ENCODE measurements around the gene LMAN2.

The LMAN2 gene

GRCh38 chr5:177374211-177374610 is 22.7 kb upstream of the LMAN2 start:
- DNase-seq (ENCODE audit: low spot score in 2 of 2): no peak

GRCh38 chr5:177373806-177374205 is 22.3 kb upstream of the LMAN2 start:
- H3K4me1 Mint-ChIP-seq: peaks cover 45% of the 10 kb centered on the region
- peaks cover 23% of the 10 kb centered on the region for H3K36me3 Mint-ChIP-seq (ENCODE audit: insufficient read depth)
- no peak overlapping the region for H3K4me3 Mint-ChIP-seq
- H3K27me3 Mint-ChIP-seq: no peaks in the 10 kb centered on the region
- ATAC-seq (replicated peaks; ENCODE audit: extremely low read depth, poor library complexity, severe bottlenecking) (no peak), DNase-seq (ENCODE audit: low spot score in 2 of 2) (no peak)
- H3K27ac Mint-ChIP-seq (ENCODE audit: low read depth): peak overlapping the region; percentile 87
- no peaks in the 10 kb centered on the region for H3K9me3 Mint-ChIP-seq

More at GRCh38 chr5:177374211-177374610, 22.7 kb upstream of the LMAN2 start:
- Mint-ChIP-seq H3K4me1 (peaks cover 44% of the 10 kb centered on the region), H3K9me3 (no peaks in the 10 kb centered on the region), H3K27ac (ENCODE audit: low read depth) (peak overlapping the region; percentile 87), H3K27me3 (no peaks in the 10 kb centered on the region), H3K36me3 (ENCODE audit: insufficient read depth) (peaks cover 18% of the 10 kb centered on the region), H3K4me3 (no peak overlapping the region)
- no peak for ATAC-seq (replicated peaks; ENCODE audit: extremely low read depth, poor library complexity, severe bottlenecking)

- Mint-ChIP-seq H3K27me3 (no peaks in the 10 kb centered on the region), H3K9me3 (no peaks in the 10 kb centered on the region), H3K4me1 (peaks cover 51% of the 10 kb centered on the region), H3K27ac (ENCODE audit: low read depth) (peak overlapping the region; percentile 87), H3K36me3 (ENCODE audit: insufficient read depth) (peaks cover 30% of the 10 kb centered on the region), H3K4me3 (peak overlapping the region; percentile 45)
- peak in 1 of 2 donors; percentile 20 for DNase-seq (ENCODE audit: low spot score in 2 of 2)
- peak; percentile 82 for ATAC-seq (replicated peaks; ENCODE audit: extremely low read depth, poor library complexity, severe bottlenecking)
Measured at GRCh38 chr5:177372910-177373309, 21.4 kb upstream of the LMAN2 start.

GRCh38 chr5:177372034-177372896 is 20.8 kb upstream of the LMAN2 start:
- Mint-ChIP-seq H3K27me3 (no peaks in the 10 kb centered on the region), H3K36me3 (ENCODE audit: insufficient read depth) (peaks cover 30% of the 10 kb centered on the region), H3K9me3 (no peaks in the 10 kb centered on the region), H3K4me1 (peaks cover 51% of the 10 kb centered on the region), H3K27ac (ENCODE audit: low read depth) (peak overlapping the region; percentile 87), H3K4me3 (peak overlapping the region; percentile 45)
- ATAC-seq (replicated peaks; ENCODE audit: extremely low read depth, poor library complexity, severe bottlenecking): peak; percentile 62
- no peak for DNase-seq (ENCODE audit: low spot score in 2 of 2)

GRCh38 chr5:177371120-177372033 is 19.9 kb upstream of the LMAN2 start:
- DNase-seq (ENCODE audit: low spot score in 2 of 2) (no peak), ATAC-seq (replicated peaks; ENCODE audit: extremely low read depth, poor library complexity, severe bottlenecking) (no peak)
- H3K36me3 Mint-ChIP-seq (ENCODE audit: insufficient read depth): peaks cover 32% of the 10 kb centered on the region
- no peaks in the 10 kb centered on the region for H3K9me3 Mint-ChIP-seq
- H3K27me3 Mint-ChIP-seq: no peaks in the 10 kb centered on the region
- H3K4me1 Mint-ChIP-seq: peaks cover 55% of the 10 kb centered on the region
- no peak overlapping the region for H3K27ac Mint-ChIP-seq (ENCODE audit: low read depth)
- H3K4me3 Mint-ChIP-seq: peak overlapping the region; percentile 55

- no peak overlapping the region for H3K4me3 Mint-ChIP-seq
- H3K27me3 Mint-ChIP-seq: no peaks in the 10 kb centered on the region
- H3K9me3 Mint-ChIP-seq: no peaks in the 10 kb centered on the region
- DNase-seq (ENCODE audit: low spot score in 2 of 2): peak in 1 of 2 donors; percentile 27
- peak; percentile 42 for ATAC-seq (replicated peaks; ENCODE audit: extremely low read depth, poor library complexity, severe bottlenecking)
- H3K36me3 Mint-ChIP-seq (ENCODE audit: insufficient read depth): peaks cover 34% of the 10 kb centered on the region
- no peak overlapping the region for H3K27ac Mint-ChIP-seq (ENCODE audit: low read depth)
- H3K4me1 Mint-ChIP-seq: peaks cover 57% of the 10 kb centered on the region
Measured at GRCh38 chr5:177370488-177371119, 19.1 kb upstream of the LMAN2 start.

GRCh38 chr5:177369645-177370440 is 18.4 kb upstream of the LMAN2 start:
- Mint-ChIP-seq H3K36me3 (ENCODE audit: insufficient read depth) (peaks cover 41% of the 10 kb centered on the region), H3K4me1 (peaks cover 53% of the 10 kb centered on the region), H3K27ac (ENCODE audit: low read depth) (peak overlapping the region; percentile 87), H3K9me3 (no peaks in the 10 kb centered on the region), H3K27me3 (no peaks in the 10 kb centered on the region), H3K4me3 (no peak overlapping the region)
- DNase-seq (ENCODE audit: low spot score in 2 of 2) (no peak), ATAC-seq (replicated peaks; ENCODE audit: extremely low read depth, poor library complexity, severe bottlenecking) (no peak)

GRCh38 chr5:177368869-177369644 is 17.6 kb upstream of the LMAN2 start:
- ATAC-seq (replicated peaks; ENCODE audit: extremely low read depth, poor library complexity, severe bottlenecking): no peak
- Mint-ChIP-seq H3K36me3 (ENCODE audit: insufficient read depth) (peaks cover 44% of the 10 kb centered on the region), H3K4me3 (no peak overlapping the region)

GRCh38 chr5:177367981-177368868 is 16.8 kb upstream of the LMAN2 start:
- Mint-ChIP-seq H3K4me1 (peaks cover 51% of the 10 kb centered on the region), H3K27me3 (no peaks in the 10 kb centered on the region), H3K27ac (ENCODE audit: low read depth) (no peak overlapping the region), H3K9me3 (no peaks in the 10 kb centered on the region), H3K4me3 (no peak overlapping the region), H3K36me3 (ENCODE audit: insufficient read depth) (peaks cover 43% of the 10 kb centered on the region)
- ATAC-seq (replicated peaks; ENCODE audit: extremely low read depth, poor library complexity, severe bottlenecking) (no peak), DNase-seq (ENCODE audit: low spot score in 2 of 2) (no peak)

More at GRCh38 chr5:177368869-177369644, 17.6 kb upstream of the LMAN2 start:
- DNase-seq (ENCODE audit: low spot score in 2 of 2): no peak
- Mint-ChIP-seq H3K9me3 (no peaks in the 10 kb centered on the region), H3K27ac (ENCODE audit: low read depth) (peak overlapping the region; percentile 87), H3K27me3 (no peaks in the 10 kb centered on the region), H3K4me1 (peaks cover 55% of the 10 kb centered on the region)

GRCh38 chr5:177367323-177367848 is 15.9 kb upstream of the LMAN2 start:
- Mint-ChIP-seq H3K27me3 (no peaks in the 10 kb centered on the region), H3K4me1 (peaks cover 51% of the 10 kb centered on the region), H3K4me3 (no peak overlapping the region), H3K9me3 (no peaks in the 10 kb centered on the region), H3K27ac (ENCODE audit: low read depth) (no peak overlapping the region), H3K36me3 (ENCODE audit: insufficient read depth) (peaks cover 42% of the 10 kb centered on the region)
- ATAC-seq (replicated peaks; ENCODE audit: extremely low read depth, poor library complexity, severe bottlenecking): no peak
- no peak for DNase-seq (ENCODE audit: low spot score in 2 of 2)
